HG02678 (cell line): ENCODE data around the gene TMEM141.
"Not testable (repeated sequence)": the region's sequence is repeated elsewhere in the genome, so short reads cannot be mapped to it uniquely, and the experiment has no call there.

Source experiments
- ATAC-seq: cut with Tn5 transposase; IDR thresholded peaks from one replicate; pipeline ENCODE4 v1.9.1; 2021; ENCODE audit warnings: mild to moderate bottlenecking, moderate library complexity; ENCODE audit not compliant: unreplicated experiment

The TMEM141 gene

DNA sequence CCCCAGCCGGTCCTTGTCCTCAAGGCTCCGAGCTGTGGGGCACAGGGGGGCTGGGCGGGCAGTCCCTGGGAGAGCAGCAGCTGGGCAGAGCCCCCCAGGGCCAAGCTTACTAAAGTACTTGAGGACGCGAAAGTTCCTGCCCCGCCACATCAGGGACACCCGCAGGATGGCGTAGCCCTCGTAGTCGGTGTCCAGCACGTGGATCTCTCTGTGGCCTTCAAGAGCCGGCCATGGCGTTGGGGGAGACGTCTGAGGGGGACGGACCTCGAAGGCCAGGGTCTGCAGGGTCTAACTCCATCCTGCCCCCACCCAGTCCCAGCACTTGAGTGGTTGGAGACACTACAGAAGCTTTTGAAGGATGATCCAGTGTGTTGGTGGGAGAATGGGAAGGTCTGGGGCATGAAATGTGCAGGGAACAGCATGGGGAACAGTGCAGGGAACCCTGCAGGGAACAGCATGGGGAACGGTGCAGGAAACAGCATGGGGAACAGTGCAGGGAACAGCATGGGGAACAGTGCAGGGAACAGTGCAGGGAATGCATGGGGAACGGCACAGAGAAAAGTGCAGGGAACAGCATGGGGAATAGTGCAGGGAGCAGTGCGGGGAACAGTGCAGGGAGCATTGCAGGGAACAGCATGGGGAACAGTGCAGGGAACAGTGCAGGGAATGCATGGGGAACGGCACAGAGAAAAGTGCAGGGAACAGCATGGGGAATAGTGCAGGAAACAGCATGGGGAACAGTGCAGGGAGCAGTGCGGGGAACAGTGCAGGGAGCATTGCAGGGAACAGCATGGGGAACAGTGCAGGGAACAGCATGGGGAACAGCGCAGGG is 35.6 kb upstream of the TMEM141 start:
- ATAC-seq, result not testable (repeated sequence)

DNA sequence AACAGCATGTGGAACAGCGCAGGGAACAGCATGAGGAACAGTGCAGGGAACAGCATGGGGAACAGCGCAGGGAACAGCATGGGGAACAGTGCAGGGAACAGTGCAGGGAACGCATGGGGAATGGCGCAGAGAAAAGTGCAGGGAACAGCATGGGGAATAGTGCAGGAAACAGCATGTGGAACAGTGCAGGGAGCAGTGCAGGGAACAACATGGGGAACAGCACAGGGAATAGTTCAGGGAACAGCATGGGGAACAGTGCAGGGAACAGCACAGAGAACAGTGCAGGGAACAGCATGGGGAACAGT is 35.1 kb upstream of the TMEM141 start:
- ATAC-seq, result no peak

DNA sequence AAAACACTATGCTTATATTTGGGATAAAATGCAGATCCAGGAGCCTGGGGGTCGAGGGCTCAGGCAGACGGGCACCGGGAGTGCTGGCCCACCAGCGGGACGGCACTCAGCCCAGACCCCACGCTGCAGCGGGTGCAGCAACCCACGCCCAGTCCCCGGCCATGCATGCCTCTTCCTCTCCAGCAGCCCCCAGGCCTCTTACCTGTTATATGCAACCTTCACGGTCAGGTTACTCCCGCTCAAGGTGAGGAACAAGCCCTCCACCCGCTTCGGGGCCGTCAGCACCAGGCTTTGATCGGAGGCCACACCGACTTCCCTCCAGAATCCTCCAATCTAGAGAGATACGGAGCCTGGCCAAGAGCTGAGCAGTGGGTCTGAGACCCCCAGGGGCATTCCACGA is 34.3 kb upstream of the TMEM141 start:
- no peak for ATAC-seq

DNA sequence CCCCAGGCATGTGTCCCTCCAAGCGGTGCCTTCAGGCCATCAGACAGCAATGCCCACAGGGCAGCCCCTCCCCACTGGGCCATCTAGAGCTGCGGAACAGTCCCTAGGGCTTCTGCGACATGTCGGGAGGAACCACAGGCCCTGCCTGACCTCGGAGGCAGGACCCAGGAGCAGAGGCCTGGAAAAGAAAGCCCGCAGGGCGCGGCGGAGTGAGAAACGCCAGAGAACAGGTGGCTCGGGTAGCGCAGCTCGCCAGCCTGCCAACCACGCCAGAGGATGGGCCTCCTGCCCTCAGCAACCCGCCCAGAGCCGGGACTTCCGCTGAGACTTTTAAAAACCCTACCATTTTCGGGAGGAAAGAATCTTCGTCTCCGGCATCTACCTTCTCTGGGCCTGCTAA is 33.8 kb upstream of the TMEM141 start:
- no peak for ATAC-seq

DNA sequence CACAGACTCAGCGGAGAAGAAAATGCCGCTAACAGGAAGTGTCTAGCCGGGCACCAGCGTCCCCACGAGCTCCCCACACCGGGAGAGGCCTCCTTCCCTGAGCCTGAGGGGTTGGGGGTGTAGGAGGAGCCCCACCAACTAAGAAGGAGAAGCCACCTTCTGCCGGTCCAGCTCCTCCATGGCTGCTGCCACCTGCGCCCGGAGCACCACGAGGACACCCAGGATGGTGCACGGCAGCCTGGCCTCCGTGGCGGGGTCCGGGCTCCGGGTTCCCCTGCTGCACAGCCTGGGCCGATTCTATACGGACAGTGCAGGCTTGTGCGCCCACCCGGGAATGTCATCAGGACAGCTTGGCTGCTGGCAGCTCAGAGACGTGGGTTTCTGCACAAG is 33.4 kb upstream of the TMEM141 start:
- ATAC-seq, result no peak

DNA sequence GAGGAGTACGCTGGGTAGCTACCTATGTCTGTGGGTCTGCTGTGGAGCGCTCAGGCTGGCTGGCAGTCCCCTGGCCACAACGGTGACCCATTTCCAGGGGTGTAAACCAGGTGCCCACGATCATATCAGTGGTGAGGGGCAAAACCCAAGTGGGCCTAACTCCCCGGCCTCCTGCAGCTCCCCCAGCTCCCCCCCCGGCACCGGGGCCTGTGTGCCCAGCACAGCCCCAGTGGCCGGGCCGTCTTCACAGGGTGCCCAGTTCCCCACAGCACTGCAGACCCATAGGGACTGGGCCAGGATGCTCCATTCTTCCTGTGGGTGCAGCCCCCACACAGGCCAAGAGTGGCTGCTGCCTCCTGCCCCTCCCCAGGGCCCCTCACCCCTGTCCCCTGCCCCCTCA is 32.1 kb upstream of the TMEM141 start:
- ATAC-seq, result no peak

DNA sequence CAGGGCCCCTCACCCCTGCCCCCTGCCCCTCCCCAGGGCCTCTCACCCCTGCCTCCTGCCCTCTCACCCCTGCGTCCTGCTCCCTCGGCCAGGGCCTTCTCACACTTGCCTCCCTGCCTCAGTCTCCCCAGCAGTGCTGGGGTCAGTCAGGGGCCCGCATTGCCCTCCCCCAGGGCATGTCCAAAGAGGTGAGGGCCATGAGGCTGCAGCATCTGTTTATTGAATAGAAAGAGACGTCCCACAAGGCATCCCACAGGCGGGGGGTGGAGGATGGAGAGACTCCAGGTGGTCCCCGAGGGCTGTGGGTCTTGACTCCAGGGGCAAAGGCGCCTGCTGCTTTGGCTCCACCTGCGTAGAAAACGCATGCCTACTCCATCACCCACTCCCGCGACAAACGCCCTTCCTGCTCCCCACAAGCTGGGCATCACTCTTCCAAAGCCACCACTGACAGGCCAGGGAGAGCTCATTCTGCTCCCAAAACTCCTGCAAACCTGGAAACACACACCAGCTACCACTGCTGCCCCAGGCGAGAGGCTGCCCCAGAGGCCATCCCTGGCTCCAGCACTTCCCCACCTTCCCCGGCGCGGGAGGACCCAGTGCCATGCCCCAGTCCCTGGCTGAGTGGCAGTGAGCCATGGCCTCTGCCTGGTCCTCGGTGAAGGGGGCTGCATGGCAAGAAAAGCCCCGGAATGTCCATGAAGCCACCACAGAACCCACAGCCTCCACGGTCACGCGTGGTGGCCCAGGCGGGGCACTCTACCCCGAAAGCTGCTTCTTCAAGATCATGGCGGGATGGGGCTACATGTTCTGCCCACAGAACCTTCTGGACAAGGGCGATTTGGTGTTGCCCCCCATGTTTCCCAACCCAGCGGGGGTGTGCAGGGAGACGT is 31.5 kb upstream of the TMEM141 start:
- ATAC-seq, result no peak

DNA sequence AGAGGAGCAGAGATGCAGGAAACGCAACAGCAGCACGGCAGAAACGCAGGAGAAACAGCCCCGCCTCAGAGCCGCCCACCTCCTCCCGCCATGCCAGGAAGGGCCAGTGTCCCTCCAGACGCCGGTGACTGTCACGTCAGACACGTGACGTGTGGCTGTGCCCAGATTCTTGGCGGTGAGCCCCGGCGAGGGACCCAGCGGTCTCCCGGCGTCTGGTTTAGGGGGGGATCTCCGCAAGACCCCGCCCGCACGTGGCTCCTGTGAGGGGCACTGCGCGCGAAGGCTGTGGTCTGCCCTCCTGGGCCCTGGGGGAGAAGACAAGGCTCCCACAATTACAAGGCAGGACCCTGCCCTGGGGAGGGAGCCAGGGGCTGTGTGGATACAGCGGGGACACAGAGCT is 30.7 kb upstream of the TMEM141 start:
- no peak for ATAC-seq

DNA sequence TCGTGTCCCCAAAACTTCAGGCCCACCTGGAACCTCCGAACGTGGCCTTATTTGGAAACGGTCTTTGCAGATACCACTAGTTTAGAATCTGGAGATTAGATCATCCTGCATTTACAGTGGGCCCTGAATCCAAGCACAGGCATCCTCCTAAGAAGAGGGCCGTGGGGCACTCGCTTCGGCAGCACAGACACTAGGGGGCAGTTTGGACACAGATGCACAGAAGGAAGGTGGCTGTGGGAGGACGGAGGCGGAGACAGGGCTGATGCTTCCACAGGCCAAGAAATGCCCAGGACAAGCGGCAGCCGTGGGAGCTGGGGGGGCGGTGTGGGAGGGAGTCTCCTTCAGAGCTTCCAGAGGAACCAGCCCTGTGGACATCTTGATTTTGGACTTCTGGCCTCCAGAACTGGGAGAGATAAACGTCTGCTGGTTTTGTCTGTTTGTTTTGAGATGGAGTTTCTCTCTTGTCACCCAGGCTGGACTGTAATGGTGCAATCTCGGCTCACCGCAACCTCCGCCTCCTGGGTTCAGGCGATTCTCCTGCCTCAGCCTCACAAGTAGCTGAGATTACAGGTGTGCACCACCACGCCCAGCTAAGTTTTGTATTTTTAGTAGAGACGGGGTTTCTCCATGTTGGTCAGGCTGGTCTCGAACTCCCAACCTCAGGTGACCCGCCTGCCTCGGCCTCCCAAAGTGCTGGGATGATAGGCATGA is 30.2 kb upstream of the TMEM141 start:
- ATAC-seq, result not testable (repeated sequence)

DNA sequence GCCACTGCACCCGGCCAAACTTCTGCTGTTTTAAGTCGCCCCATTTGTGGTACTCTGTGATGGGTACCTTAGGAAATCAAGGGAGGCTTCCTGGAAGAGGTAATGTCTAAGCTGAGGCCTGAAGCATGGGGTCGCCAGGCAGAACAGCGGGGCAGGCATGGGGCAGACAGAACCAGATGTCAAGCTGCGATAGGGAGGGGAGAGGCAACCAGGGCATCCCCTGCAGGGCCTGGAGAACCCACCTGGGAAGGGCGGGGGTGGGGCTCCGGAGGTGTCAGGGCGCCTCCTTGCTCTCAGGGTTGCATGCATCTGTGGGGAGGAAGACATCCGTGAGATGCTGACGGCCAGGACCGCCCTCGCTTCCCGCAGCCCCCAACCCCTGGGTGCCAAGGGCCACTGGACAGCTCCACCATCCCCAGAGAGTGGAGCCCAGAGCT is 29.6 kb upstream of the TMEM141 start:
- ATAC-seq, result no peak

DNA sequence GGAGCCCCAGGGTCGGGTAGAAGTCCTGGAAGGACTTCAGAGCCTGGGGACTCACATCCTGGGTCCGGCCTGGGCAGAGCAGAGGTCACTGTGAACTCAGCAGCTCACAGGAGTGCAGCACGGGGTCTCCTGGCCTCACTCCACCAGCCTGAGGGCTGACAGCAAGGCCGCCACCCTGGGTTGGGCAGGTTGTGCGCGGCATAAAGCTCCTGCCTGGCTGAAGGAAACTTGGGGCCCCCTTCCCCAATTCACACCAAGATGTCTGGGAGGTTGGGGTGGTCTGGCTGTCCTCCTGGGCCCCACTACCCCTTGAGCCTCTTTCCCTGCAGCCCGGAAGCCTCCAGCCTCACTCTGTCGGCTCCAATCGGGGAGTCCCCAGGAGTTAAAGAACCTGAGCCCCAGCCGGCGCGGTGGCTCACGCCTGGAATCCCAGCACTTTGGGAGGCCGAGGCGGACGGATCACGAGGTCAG is 28.9 kb upstream of the TMEM141 start:
- ATAC-seq, result no peak

DNA sequence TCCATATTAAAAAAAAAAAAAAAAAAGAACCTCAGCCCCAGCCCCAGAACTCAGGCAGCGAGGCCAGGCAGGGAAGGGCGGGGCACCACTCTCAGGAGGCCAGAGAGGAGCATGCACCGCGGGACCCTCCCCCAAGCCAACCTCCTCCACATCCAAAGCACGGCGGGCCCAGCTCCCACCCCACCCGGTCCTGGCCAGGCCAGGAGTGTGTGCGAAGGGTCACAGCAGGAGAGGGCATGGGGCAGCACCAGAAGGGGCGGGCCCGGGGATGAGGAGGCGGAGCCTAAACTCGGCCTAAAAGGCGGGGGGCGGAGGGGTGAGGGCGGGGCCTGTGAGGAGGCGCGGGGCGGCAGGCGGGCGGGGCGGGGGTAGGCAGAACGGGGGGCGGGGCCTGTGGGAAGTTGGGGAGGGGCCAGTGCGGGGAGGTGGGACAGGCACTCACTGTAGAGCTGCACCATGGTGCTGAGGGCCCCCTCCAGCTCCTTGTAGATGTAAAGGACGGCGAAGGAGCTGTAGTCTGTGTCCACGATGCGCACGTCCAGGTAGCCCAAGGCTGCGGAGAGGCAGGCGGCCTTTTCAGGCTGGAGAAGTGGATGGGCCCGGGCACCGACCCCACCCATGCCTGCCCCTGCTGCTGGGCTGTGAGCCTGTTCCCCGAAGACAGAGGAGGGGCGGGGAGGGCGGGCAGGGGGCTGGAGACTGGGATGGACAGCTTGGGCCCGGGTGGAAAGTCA is 28.1 kb upstream of the TMEM141 start:
- no peak for ATAC-seq

DNA sequence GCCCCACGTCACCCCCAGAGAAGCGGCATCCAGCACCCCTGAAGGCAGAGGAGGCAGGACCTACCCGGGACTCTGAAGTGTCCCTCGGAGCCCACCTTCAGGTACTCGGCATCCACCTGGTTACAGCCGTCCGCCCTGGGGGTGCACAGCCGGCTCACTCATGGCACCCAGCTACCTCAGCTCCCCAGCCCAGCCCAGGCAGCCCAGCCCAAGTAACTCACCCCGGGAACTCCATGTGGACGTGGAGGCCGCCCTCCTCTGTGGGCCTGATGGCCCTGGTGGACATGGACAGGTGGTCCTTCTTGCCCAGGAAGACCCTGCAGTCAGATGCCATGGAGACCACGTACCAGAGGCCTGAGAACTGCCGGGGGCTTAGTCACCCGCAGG is 27.5 kb upstream of the TMEM141 start:
- no peak for ATAC-seq

DNA sequence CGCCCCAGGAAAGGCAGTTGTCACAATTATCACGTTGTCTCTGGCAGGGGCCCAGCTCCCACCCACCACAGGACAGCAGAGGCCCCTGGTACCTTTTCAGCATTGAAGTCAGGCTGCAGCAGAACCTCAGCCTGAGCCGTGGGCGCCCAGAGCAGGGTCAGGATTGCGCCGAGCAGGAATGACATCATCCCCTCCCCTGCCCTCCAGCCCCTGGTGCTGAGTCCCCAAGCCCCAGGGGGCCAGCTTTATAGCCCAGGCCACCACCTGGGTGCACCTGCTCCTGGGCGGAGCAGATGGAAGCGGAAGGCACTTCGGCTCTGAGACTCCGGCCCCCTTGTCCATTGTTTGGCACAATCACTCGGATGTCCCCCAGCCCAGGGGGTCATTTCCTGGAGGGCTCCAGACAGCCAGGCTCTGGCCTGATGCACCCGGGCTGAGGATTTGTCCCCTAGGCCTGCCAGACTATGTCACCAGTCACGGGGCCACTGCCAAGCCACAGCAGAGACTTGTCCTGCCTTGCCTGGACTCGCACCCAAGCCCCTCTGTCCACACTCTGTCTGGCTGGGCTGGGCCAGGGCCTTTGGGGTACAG is 26.7 kb upstream of the TMEM141 start, which contains the start of gene LCN15:
TSS of gene LCN15 (minus strand) at position 218 of the 591 bp plus-strand sequence. CDS start at position 188, 30 bp downstream.
- ATAC-seq, result no peak

DNA sequence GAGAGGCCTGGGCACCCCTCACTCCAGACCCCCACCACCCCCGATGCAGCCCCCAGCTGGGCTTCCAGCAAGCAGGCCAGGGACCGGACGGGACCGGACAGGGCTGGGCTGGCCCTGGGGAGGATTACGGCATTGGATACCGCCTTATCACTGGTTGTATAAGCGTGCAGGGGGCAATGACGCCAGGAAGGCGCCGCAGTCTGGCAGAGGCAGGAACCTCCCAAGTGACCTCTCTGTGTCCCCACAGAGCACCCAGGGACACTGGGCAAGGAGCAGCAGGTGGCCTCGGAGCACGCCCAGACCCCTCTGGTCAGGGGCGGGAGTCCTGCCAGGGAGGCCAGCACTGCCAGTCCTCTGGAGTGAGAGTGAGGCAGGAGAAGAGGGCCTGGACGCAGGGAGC is 26.1 kb upstream of the TMEM141 start:
- ATAC-seq, result no peak

DNA sequence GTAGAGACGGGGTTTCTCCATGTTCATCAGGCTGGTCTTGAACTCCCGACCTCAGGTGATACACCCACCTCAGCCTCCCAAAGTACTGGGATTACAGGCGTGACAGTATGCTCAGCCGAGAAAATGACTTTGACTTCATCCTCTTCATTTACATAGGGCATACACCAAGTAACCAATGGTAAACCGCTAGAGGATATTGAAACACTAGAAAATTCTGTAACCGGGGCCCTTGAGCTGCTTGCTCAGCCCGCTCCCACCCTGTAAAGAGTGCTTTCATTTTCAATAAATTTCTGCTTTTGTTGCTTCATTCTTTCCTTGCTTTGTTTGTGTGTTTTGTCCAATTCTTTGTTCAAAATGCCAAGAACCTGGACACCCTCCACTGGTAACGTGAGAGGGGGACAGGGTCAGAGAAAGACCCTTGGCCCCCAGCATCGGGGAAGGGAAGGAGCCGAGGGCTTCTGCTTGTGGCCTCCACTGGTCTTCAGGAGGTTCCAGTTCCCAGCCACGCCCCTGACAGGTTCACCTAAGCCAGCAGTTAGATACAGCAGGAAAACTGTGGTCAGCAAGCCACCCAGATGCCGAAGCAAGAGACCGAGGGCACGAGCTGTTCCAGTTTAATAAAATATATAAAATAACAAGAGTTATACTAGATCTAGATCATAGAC is 25.3 kb upstream of the TMEM141 start:
- peak; percentile 65 for ATAC-seq

DNA sequence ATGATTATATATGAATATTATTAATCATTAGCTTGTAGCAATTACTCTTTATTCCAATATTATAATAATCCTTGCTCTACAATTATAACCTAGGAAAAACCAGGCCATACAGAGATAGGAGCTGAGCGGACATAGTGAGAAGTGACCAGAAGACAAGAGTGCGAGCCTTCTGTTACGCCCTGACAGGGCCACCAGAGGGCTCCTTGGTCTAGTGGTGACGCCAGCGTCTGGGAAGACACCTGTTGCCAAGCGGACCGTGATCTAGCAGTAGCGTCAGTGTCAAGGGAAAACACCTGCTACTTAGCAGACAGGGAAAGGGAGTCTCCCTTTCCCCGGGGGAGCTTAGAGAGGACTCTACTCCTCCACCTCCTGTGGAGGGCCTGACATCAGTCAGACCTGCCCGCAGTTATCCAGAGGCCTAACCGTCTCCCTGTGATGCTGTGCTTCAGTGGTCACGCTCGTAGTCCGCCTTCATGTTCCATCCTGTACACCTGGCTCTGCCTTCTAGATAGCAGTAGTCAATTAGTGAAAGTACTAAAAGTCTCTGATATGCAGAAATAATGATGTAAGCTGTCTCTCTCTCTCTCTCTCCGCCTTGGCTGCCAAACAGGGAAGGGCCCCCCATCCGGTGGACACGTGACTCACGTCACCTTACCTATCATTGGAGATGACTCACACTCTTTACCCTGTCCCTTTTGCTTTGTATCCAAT is 24.6 kb upstream of the TMEM141 start:
- ATAC-seq, result not testable (repeated sequence)

DNA sequence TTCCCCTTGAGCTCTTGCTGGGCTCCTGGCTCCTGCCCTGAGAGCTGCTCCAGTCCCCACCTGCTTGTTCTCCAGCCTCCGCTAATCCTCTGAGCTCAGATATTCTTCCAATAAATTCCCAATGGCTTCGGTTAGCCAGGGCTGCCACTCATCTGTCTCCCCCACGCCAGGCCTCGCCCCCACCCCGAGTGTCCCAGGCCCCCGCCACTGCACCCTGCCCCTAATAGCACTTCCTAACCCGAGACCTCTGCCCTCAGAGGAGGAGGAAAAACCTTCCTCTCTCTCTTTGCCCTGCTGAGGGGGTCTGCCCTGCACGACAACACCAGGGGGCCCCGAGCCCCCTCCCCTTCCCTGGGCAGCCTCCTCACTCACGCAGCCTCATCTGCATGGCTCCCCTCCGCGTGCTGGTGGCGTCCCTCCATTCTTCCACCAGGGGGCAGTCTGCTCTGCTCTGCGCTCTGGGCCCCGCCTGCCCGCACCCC is 21.4 kb upstream of the TMEM141 start:
- ATAC-seq, result no peak

DNA sequence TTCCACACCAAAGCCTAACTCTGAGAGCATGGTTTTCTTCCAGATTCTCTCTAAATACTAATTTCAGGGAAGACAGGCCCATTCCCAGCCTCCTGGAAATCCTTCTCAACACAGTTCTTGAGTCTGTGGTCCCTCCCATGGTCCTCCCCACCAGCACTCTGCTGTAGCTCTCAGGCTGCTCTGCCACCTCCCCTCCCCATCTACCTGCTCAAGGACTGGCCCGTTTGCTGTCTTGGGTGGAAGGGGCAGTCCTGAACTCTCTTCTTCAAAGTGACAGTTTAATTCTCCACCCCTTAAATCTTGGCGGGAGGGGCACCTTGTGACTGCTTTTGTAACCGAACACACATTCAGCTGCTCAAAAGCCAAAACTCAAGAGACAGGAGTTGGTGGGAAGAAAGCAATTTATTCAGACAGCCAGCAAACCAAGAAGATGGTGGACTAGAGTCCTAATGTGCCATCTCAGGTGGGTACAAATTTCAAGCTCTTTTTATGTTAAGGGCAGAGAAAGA is 19.2 kb upstream of the TMEM141 start:
- no peak for ATAC-seq
